Thyroid gland (tissue), 4 donors: ENCODE measurements around the gene SYT9.

ENCODE experiments used
- CTCF ChIP-seq, 6 experiments: fragments of 200-600 bp in 3 of 6; fragments of 450-650 bp in 3 of 6; sonication (generic) in 3 of 6; IDR thresholded peaks; one replicate each; pipeline ENCODE4 v1.5.1; 2016 to 2019; ENCODE audit warnings: antibody characterized with exemption in 6 of 6, mild to moderate bottlenecking in 2 of 6, inconsistent platforms in 1 of 6, moderate library complexity in 1 of 6
- POLR2A ChIP-seq, 2 donors: fragments of 450-650 bp; IDR thresholded peaks; one replicate each; pipeline ENCODE4 v1.6.1; 2017; ENCODE audit warnings: antibody characterized with exemption in 2 of 2, mild to moderate bottlenecking in 2 of 2, moderate library complexity in 1 of 2

GRCh38 chr11:7381937-7382336 lies 130.2 kb downstream of the SYT9 start:
- TF ChIP-seq CTCF (IDR thresholded peaks at IDR 0.05), result no peak
- no peak for TF ChIP-seq POLR2A (IDR thresholded peaks at IDR 0.05)
